Measurements from ENCODE around the gene DEXI. TPM values are rescaled to one million over a fixed set of nuclear protein-coding genes. Genes with fewer than 3 reads are reported as not detected.

The DEXI gene
- total and polyA plus RNA-seq, 2 of the 4 experiments (the other 2 are of a cell fraction), result 43.7 to 63.6 TPM

GRCh38 chr16:10941127-10941933 lies 938 bp downstream of the DEXI start:
- ATAC-seq (ENCODE audit: low read depth) (no peak; the same call in 1 of the 2 replicates), DNase-seq (no peak)
- Histone ChIP-seq H2BK5ac (ENCODE audit: low read depth, low read length, poor library complexity, severe bottlenecking) (no peak overlapping the region), H3K56ac (ENCODE audit: extremely low read depth, insufficient read depth, low read length) (0 out of 2 replicates have a peak overlapping the region, but pooled peaks have one; percentile 13), H4K91ac (ENCODE audit: insufficient read depth, low read depth, low read length) (peak overlapping the region; percentile 25; the same call in 1 of the 2 replicates), H4K5ac (ENCODE audit: low read depth, low read length) (no peak overlapping the region), H3K27ac (ENCODE audit: insufficient read depth, low read length) (peak overlapping the region; percentile 60), H3K14ac (replicated peaks; ENCODE audit: low read depth, low read length) (peak overlapping the region; percentile 78), H3K27me3 (ENCODE audit: control insufficient read depth, insufficient read depth, low read length) (no peaks in the 10 kb centered on the region), H3K18ac (ENCODE audit: low read depth, low read length) (no peak overlapping the region; the same call in 1 of the 2 replicates), H2AFZ (replicated peaks; ENCODE audit: low read length, poor library complexity) (peak overlapping the region; percentile 28), H4K20me1 (ENCODE audit: insufficient read depth, low read length) (peaks cover 68% of the 10 kb centered on the region), H3K4ac (ENCODE audit: low read depth, low read length) (peak overlapping the region; percentile 61), H3K36me3 (ENCODE audit: control insufficient read depth, insufficient read depth, low read length) (peaks cover 13% of the 10 kb centered on the region; the same call in 1 of the 2 replicates), H2AK9ac (replicated peaks; ENCODE audit: low read depth, low read length, poor library complexity) (peak overlapping the region; percentile 81), H2BK15ac (ENCODE audit: low read depth, low read length) (no peak overlapping the region), H4K8ac (ENCODE audit: low read depth in 2 of 2, low read length in 2 of 2) (0 out of 4 replicates have a peak overlapping the region, but pooled peaks of 1 of the 2 experiments have one; percentile 52), H3K9me1 (ENCODE audit: insufficient read depth, low read length) (peaks cover 37% of the 10 kb centered on the region), H2AK5ac (ENCODE audit: low read depth, low read length) (0 out of 2 replicates have a peak overlapping the region, but pooled peaks have one; percentile 2), H3K4me2 (ENCODE audit: low read depth, low read length) (peak overlapping the region; percentile 97), H2BK120ac (ENCODE audit: low read depth, low read length) (no peak overlapping the region), H2BK20ac (ENCODE audit: low read depth, low read length) (no peak overlapping the region), H3K9ac (ENCODE audit: low read depth, low read length) (peak overlapping the region; percentile 80), H3K23ac (ENCODE audit: low read depth, low read length) (peak overlapping the region; percentile 71), H3K9me3 (ENCODE audit: control insufficient read depth, insufficient read depth, low read length) (no peaks in the 10 kb centered on the region), H3K4me3 (ENCODE audit: insufficient read depth, low read depth, low read length) (peak overlapping the region; percentile 81), H3K4me1 (ENCODE audit: control insufficient read depth, insufficient read depth, low read length) (peaks cover 23% of the 10 kb centered on the region), H3K79me1 (ENCODE audit: low read depth in 1 of 2, low read length in 2 of 2) (peaks cover 44 to 83% of the 10 kb centered on the region in 2 experiments)
- TF ChIP-seq FOS (IDR thresholded peaks at IDR 0.05; ENCODE audit: low read depth, low read length) (no peak), MAZ (IDR thresholded peaks at IDR 0.05; ENCODE audit: borderline replicate concordance, low read depth, low read length) (no peak), CEBPB (IDR thresholded peaks at IDR 0.05; ENCODE audit: low read depth, low read length) (no peak), RAD21 (IDR thresholded peaks at IDR 0.05; ENCODE audit: low read length) (no peak), BHLHE40 (IDR thresholded peaks at IDR 0.05; ENCODE audit: low read depth, low read length) (no peak), USF2 (IDR thresholded peaks at IDR 0.05; ENCODE audit: low read depth, low read length) (no peak), RFX5 (IDR thresholded peaks at IDR 0.05; ENCODE audit: low read depth, low read length) (no peak)
- TF ChIP-seq, protein P1, sequence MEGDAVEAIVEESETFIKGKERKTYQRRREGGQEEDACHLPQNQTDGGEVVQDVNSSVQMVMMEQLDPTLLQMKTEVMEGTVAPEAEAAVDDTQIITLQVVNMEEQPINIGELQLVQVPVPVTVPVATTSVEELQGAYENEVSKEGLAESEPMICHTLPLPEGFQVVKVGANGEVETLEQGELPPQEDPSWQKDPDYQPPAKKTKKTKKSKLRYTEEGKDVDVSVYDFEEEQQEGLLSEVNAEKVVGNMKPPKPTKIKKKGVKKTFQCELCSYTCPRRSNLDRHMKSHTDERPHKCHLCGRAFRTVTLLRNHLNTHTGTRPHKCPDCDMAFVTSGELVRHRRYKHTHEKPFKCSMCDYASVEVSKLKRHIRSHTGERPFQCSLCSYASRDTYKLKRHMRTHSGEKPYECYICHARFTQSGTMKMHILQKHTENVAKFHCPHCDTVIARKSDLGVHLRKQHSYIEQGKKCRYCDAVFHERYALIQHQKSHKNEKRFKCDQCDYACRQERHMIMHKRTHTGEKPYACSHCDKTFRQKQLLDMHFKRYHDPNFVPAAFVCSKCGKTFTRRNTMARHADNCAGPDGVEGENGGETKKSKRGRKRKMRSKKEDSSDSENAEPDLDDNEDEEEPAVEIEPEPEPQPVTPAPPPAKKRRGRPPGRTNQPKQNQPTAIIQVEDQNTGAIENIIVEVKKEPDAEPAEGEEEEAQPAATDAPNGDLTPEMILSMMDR (conservative IDR thresholded peaks at IDR 0.05; ENCODE audit: low read depth, low read length), result no peak
- ChIA-PET POLR2A (ENCODE audit: unreplicated experiment) (no interaction called here), CTCF (no interaction called here)
- in situ Hi-C loops (cut with MboI; ENCODE audit: low sequenced_read_pairs) (loop anchor here (25.0 kb wide), 1 partner anchor 1829 kb away; no protein-coding TSS in a partner anchor), dilution Hi-C loops (cut with HindIII; ENCODE audit: low sequenced_read_pairs, unreplicated experiment) (no loop called here), intact Hi-C loops (cut with micrococcal nuclease) (no loop called here)
- BruUV-seq (replicated peaks), result no TSS peak
- no CpG with 5 or more reads among the region's 36 CpGs for WGBS, 2 experiments (ENCODE audit: extremely low coverage in 2 of 2, insufficient read length in 1 of 2)
